Measurements from ENCODE around the gene SRGN. TPM values are rescaled to one million over a fixed set of nuclear protein-coding genes. Genes with fewer than 3 reads are reported as not detected.

Gene SRGN
- total and polyA plus RNA-seq, 2 of the 8 experiments (the other 6 are each of a cell fraction or from before 2014, with no cell fraction given), result 0.06 TPM; not detected in 1

GRCh38 chr10:69125554-69125953 is 37.7 kb downstream of the SRGN start (continued):
- no peak for TF ChIP-seq NRF1 (IDR thresholded peaks at IDR 0.05; ENCODE audit: low read depth, low read length)
- TF ChIP-seq ATF3 (IDR thresholded peaks at IDR 0.05; ENCODE audit: insufficient read depth, low read depth, low read length), result no peak
